Right lobe of liver (tissue), 4 donors: ENCODE data around the gene ZCCHC14.

ENCODE experiments used
- CTCF ChIP-seq, 4 donors: fragments of 200-600 bp in 3 of 4; fragments of 450-650 bp in 1 of 4; IDR thresholded peaks; one replicate each; pipeline versions ENCODE4 v1.5.1 to v1.8.0; 2016 to 2022; ENCODE audit warnings: antibody characterized with exemption in 4 of 4, mild to moderate bottlenecking in 2 of 4
- POLR2A ChIP-seq: fragments of 450-650 bp; IDR thresholded peaks from one replicate; pipeline ENCODE4 v1.6.1; 2017; ENCODE audit warnings: antibody characterized with exemption, mild to moderate bottlenecking
- donor health status: DM: no; HTN: no; CAD: no.
- donor health status: DM: no; HTN: no; CAD: no.
- donor health status: DM: no; HTN: yes; CAD: no.

- TF ChIP-seq CTCF (IDR thresholded peaks at IDR 0.05) (no peak), POLR2A (no peak)
These were observed 120.5 kb downstream of the ZCCHC14 start for GRCh38 chr16:87372305-87372704.
